ENCODE results near the gene ZNF281. TPM values are rescaled to one million over a fixed set of nuclear protein-coding genes. Genes with fewer than 3 reads are reported as not detected.
"Not testable (repeated sequence)": the region's sequence is repeated elsewhere in the genome, so short reads cannot be mapped to it uniquely, and the experiment has no call there.

The ZNF281 gene
- total RNA-seq, 4 donors from 2014 or later = 13.0 to 18.7 (median 15.6) TPM

- ATAC-seq (ENCODE audit: low FRiP score) = no peak
- no peak for TF ChIP-seq CTCF (IDR thresholded peaks at IDR 0.05)
- DNase-seq (ENCODE audit: low spot score) = no peak
Measured at GRCh38 chr1:200438911-200439310, 29.1 kb upstream of the ZNF281 start.

- ATAC-seq (ENCODE audit: low FRiP score) = not testable (repeated sequence)
Measured at GRCh38 chr1:200438413-200438812, 28.6 kb upstream of the ZNF281 start.

GRCh38 chr1:200437556-200438203 lies 27.8 kb upstream of the ZNF281 start:
- no peak for TF ChIP-seq CTCF (IDR thresholded peaks at IDR 0.05)
- ATAC-seq (ENCODE audit: low FRiP score) (no peak), DNase-seq (ENCODE audit: low spot score) (no peak)

More at GRCh38 chr1:200438413-200438812, 28.6 kb upstream of the ZNF281 start:
- not testable (repeated sequence) for DNase-seq (ENCODE audit: low spot score)

DNA sequence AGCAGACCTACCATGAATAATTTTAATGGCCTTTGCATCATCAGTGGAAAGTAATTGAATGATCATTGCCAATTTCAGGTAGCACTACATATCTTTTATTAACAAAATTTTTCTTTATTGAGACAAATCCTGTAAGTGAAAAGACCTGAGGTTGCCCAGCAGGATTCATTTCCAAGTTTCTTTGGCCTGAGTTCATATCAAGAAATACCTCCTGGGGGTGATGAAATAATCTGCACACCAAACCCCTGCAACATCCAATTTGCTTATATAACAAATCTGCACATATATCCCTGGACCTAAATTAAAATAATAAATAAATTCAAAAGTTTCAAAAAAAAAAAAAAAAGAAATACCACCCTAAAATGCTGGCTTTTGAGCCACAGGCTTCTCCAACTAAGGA lies 27.3 kb upstream of the ZNF281 start:
- ATAC-seq (ENCODE audit: low FRiP score) = no peak
- TF ChIP-seq CTCF (IDR thresholded peaks at IDR 0.05) = no peak
- no peak for DNase-seq (ENCODE audit: low spot score)

- DNase-seq (ENCODE audit: low spot score) (no peak), ATAC-seq (ENCODE audit: low FRiP score) (no peak)
- TF ChIP-seq CTCF (IDR thresholded peaks at IDR 0.05) = no peak
Measured at GRCh38 chr1:200436436-200436835, 26.6 kb upstream of the ZNF281 start.

GRCh38 chr1:200435200-200435780 lies 25.5 kb upstream of the ZNF281 start:
- DNase-seq (ENCODE audit: low spot score) (no peak), ATAC-seq (ENCODE audit: low FRiP score) (no peak)
- no peak for TF ChIP-seq CTCF (IDR thresholded peaks at IDR 0.05)

- no peak for TF ChIP-seq CTCF (IDR thresholded peaks at IDR 0.05)
- ATAC-seq (ENCODE audit: low FRiP score) (no peak), DNase-seq (ENCODE audit: low spot score) (no peak)
Measured at GRCh38 chr1:200433586-200433985, 23.8 kb upstream of the ZNF281 start.
